ENCODE data around the gene SF1. TPM values are rescaled to one million over a fixed set of nuclear protein-coding genes. Genes with fewer than 3 reads are reported as not detected.

SF1 gene
- total RNA-seq, 2 experiments from 2014 or later: 1,632 to 1,657 TPM

- H3K27ac ChIP-seq (ENCODE audit: low read depth in 1 of 2, low read length in 2 of 2): no peak overlapping the region
- Mint-ChIP-seq H3K9me3 (no peaks in the 10 kb centered on the region), H3K27ac (no peak overlapping the region), H3K4me3 (peak overlapping the region; percentile 54), H3K4me1 (ENCODE audit: low read depth) (peaks cover 14% of the 10 kb centered on the region), H3K36me3 (ENCODE audit: low read depth) (no peaks in the 10 kb centered on the region), H3K27me3 (peaks cover 87% of the 10 kb centered on the region)
- H3K36me3 ChIP-seq (ENCODE audit: insufficient read depth, low read length): no peaks in the 10 kb centered on the region
- DNase-seq (no peak), ATAC-seq (ENCODE audit: poor library complexity) (no peak)
- no peak for TF ChIP-seq CTCF (IDR thresholded peaks at IDR 0.05)
- H3K27me3 ChIP-seq (ENCODE audit: control insufficient read depth in 1 of 2, insufficient read depth in 2 of 2, low read length in 2 of 2): peaks cover 58 to 67% of the 10 kb centered on the region in 2 experiments
- H3K4me3 ChIP-seq (ENCODE audit: low read length): no peak overlapping the region
- ChIA-PET CTCF (interaction anchor here (1.8 kb wide), 1 partner anchor 11 kb away, joined by 4 read pairs; no protein-coding TSS in a partner anchor), POLR2A (no interaction called here)
- intact Hi-C loops (cut with DNase I, micrococcal nuclease): no loop called here
- peaks cover 0 to 28% of the 10 kb centered on the region in 2 experiments for H3K9me3 ChIP-seq (ENCODE audit: control insufficient read depth in 1 of 2, insufficient read depth in 1 of 2, low read length in 2 of 2)
- peaks cover 11% of the 10 kb centered on the region for H3K4me1 ChIP-seq (ENCODE audit: insufficient read depth, low read length)
Measured at GRCh38 chr11:64714666-64715065, 63.7 kb downstream of the SF1 start.

Other genes with a start within 250 kb of the SF1 start
- gene SLC22A11, start 222.6 kb downstream of the SF1 start, total RNA-seq: not detected
- gene SLC22A12, start 187.3 kb downstream of the SF1 start, total RNA-seq: not detected
- gene NRXN2, start 55.3 kb downstream of the SF1 start, total RNA-seq: under 1 TPM; 0.05 to 0.31 TPM
- gene RASGRP2, start 34.4 kb downstream of the SF1 start, total RNA-seq: 100 to 1,000 TPM; 668 to 672 TPM
- gene PYGM, start 18.6 kb downstream of the SF1 start, total RNA-seq: 1 to 10 TPM; 5.0 to 6.0 TPM
- gene MAP4K2, start 24.7 kb upstream of the SF1 start, total RNA-seq: 10 to 100 TPM; 71.9 to 74.1 TPM
- 10 to 100 TPM; 16.4 to 17.7 TPM for gene MEN1, start 32.0 kb upstream of the SF1 start, total RNA-seq
- 1 to 10 TPM; 6.9 to 9.7 TPM for gene CDC42BPG, start 66.1 kb upstream of the SF1 start, total RNA-seq
- 100 to 1,000 TPM; 132 to 139 TPM for gene EHD1, start 100.1 kb upstream of the SF1 start, total RNA-seq
- 100 to 1,000 TPM; 189 to 198 TPM for gene ATG2A, start 138.7 kb upstream of the SF1 start, total RNA-seq
- gene PPP2R5B, start 146.1 kb upstream of the SF1 start, total RNA-seq: 10 to 100 TPM; 16.8 to 18.3 TPM
- gene GPHA2, start 157.4 kb upstream of the SF1 start, total RNA-seq: under 1 TPM; 0.49 to 0.56 TPM
- under 1 TPM; 0.50 to 0.55 TPM for gene MAJIN, start 193.6 kb upstream of the SF1 start, total RNA-seq
- gene BATF2, start 218.4 kb upstream of the SF1 start, total RNA-seq: not detected
- gene ARL2, start 235.6 kb upstream of the SF1 start, total RNA-seq: 10 to 100 TPM; 10.5 to 11.1 TPM
- 10 to 100 TPM; 13.9 to 14.7 TPM for gene SNX15, start 248.9 kb upstream of the SF1 start, total RNA-seq

Measured in CD4-positive, alpha-beta T cell (primary cell).